Kidney epithelial cell (primary cell): ENCODE results near the gene CFAP100. TPM values are rescaled to one million over a fixed set of nuclear protein-coding genes. Genes with fewer than 3 reads are reported as not detected.

ENCODE experiments used
- DNase-seq: peaks from one replicate; pipeline ENCODE4 v3.0.0-alpha.2; 2010; ENCODE audit warnings: low read depth
- H3K27me3 ChIP-seq: 2 replicates; pipeline ENCODE4 v1.6.0; 2011; ENCODE audit warnings: low read length; ENCODE audit not compliant: control insufficient read depth, insufficient read depth
- H3K36me3 ChIP-seq: 2 replicates; pipeline ENCODE4 v1.5.1; 2011; ENCODE audit warnings: low read length; ENCODE audit not compliant: control insufficient read depth, insufficient read depth
- H3K4me3 ChIP-seq: 2 replicates; pipeline ENCODE4 v1.5.1; 2011; ENCODE audit warnings: low read depth, mild to moderate bottlenecking, control low read depth, low read length
- total RNA-seq: library from RNA; depleted of rRNA; stranded (reverse); fragments of >200 nt; gene quantifications from 2 replicates; pipeline ENCODE4 v1.2.3, GENCODE V29; 2015
- TF ChIP-seq, protein P1 (sequence below): IDR thresholded peaks from 2 replicates; pipeline ENCODE4 v1.5.1; 2011; ENCODE audit warnings: mild to moderate bottlenecking, moderate library complexity, low read length, control low read depth, inconsistent platforms; ENCODE audit not compliant: insufficient read depth, poor library complexity, severe bottlenecking

The CFAP100 gene
- total RNA-seq, 1 donor from 2014 or later = not detected

DNA sequence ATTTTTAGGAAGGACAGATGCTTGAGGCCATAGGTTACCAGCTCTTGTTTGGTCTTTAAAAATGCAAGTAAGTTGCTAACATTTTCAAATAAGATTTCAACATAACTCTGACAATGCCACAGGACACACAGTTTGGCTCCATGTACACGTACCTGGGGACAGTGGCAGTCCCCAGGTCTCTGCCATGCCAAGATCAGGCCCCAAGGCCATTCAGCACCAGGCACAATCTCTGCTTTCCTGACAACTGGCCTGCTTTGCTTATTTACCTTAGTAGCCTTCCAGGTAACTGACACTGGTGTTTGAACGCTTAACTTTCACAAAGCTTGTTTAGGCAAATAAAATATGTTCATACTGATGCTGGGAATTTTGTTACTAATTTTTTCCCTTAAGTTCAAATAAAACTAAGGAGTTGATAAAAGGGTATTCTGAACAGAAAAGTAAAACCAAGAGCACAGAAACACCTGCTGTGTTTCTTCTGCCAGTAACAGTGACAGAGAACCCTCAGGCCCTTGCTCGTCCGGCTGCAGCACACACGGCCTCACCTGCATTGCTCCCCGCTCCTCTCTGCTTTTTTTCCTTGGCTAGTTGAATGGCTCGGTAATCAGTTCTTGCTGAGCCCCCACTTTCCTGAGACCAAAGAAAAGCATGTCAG is 64.5 kb downstream of the CFAP100 start:
- Histone ChIP-seq H3K27me3 (no peaks in the 10 kb centered on the region), H3K4me3 (no peak overlapping the region), H3K36me3 (peaks cover 3% of the 10 kb centered on the region)
- TF ChIP-seq, protein P1, sequence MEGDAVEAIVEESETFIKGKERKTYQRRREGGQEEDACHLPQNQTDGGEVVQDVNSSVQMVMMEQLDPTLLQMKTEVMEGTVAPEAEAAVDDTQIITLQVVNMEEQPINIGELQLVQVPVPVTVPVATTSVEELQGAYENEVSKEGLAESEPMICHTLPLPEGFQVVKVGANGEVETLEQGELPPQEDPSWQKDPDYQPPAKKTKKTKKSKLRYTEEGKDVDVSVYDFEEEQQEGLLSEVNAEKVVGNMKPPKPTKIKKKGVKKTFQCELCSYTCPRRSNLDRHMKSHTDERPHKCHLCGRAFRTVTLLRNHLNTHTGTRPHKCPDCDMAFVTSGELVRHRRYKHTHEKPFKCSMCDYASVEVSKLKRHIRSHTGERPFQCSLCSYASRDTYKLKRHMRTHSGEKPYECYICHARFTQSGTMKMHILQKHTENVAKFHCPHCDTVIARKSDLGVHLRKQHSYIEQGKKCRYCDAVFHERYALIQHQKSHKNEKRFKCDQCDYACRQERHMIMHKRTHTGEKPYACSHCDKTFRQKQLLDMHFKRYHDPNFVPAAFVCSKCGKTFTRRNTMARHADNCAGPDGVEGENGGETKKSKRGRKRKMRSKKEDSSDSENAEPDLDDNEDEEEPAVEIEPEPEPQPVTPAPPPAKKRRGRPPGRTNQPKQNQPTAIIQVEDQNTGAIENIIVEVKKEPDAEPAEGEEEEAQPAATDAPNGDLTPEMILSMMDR = no peak
- DNase-seq = no peak

DNA sequence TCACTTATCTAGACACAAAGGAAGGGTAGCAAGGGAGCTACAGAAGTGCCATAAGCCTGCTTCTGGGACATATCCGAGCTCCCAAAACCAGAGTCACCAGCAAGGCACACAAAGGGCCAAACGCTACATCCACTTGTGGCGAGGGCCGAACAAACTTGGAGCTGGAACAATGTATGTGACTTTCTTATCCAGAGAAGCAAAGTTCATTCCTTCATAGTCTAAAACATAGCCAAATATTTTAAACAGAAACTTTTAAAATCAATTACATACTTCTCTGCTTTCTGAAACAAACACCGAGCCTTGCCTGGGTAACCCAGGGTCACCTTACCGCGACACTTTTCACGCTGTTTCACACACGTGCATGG is 65.0 kb downstream of the CFAP100 start:
- TF ChIP-seq, protein P1 = no peak
- no peaks in the 10 kb centered on the region for H3K27me3 ChIP-seq
- H3K36me3 ChIP-seq = peaks cover 3% of the 10 kb centered on the region
- DNase-seq = no peak
- no peak overlapping the region for H3K4me3 ChIP-seq

DNA sequence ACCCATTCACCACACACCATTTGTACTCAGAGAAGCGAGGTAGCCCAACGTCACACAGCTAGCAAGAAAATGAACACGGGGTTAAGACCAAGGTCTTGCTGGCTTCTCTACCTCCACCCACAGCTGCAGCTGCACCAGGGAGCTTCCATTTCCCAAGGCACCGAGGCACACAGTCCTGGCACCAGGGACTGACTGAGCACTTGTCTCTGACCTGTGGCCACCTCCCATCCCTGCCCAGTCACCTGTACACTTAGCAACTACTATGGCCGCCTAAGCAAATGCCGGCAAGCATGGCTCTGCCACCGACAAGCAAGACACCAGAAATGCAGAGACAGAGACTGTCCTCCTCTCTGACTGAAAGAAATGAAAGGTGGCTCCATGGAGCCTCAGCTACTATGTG is 65.7 kb downstream of the CFAP100 start:
- Histone ChIP-seq H3K4me3 (no peak overlapping the region), H3K36me3 (peaks cover 3% of the 10 kb centered on the region), H3K27me3 (no peaks in the 10 kb centered on the region)
- no peak for DNase-seq
- TF ChIP-seq, protein P1 = no peak

DNA sequence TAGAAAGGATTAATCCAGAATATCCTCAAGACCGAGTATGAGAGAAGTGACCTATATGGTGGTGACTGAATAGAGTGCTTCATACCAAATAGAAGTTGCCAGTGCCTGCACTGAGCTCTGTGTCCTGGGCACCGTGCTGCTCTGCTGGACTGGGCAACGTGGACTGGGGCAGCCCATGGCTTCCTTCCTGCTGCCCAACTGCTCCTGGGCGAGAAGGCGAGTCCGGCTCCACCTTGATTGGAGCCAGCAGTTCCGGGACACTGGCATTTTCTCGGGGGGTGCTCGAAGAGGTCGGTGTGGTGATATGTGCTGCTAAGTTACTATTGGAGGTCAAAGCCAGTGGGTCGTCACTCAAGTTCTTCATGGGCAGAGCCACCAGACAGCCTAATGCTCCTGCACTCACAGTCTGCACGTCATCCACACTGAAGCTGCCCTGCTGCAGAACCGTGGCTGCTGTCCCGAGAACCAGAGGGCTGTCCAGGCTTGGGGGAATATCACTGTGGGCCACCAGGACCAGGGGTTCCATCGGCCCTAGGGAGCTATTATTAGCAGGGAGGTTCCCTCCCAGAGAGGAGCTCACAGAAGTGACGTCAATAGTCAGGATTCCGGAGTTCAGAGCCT is 66.9 kb downstream of the CFAP100 start:
- H3K27me3 ChIP-seq = no peaks in the 10 kb centered on the region
- DNase-seq = no peak
- peaks cover 3% of the 10 kb centered on the region for H3K36me3 ChIP-seq
- H3K4me3 ChIP-seq = no peak overlapping the region
- TF ChIP-seq, protein P1 = no peak

DNA sequence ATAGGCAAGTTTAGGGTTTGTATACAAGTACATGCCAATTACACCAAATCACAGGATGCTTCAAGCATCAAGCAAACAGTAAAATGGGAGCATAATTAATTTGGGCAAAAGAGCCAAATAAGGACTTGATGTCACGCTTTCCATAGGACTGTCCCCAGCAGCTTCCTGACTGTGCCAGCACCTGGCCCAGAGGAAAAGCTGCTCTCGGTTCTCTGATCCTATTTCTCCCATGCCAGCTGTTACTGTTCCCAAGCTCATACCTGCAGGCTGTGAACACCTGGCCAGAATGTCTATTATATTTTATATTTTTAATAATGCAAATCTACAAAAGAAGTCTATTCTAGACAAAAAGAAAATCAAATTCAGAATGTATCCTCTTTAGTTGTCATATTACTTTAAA is 68.8 kb downstream of the CFAP100 start:
- DNase-seq = no peak
- Histone ChIP-seq H3K36me3 (peaks cover 6% of the 10 kb centered on the region), H3K27me3 (no peaks in the 10 kb centered on the region), H3K4me3 (no peak overlapping the region)
- TF ChIP-seq, protein P1 = no peak

DNA sequence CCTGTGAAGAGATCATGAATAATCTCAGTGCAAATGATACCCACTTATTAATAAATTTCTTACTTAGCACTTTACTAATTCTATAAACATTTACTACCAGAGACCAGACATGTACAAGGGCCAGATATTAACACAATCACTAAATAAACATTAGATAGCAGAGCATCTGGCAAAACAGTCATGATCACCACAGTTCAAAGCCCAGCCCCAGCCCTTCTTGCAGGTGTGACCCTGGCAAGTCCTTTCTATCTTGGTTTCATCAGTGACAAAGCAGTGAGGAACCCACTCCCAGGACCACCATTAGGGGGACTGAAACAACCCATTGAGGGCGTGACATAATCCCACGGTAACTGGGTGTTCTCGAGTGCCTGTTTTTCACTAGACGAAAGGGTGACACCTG is 69.4 kb downstream of the CFAP100 start:
- TF ChIP-seq, protein P1 = no peak
- Histone ChIP-seq H3K27me3 (no peaks in the 10 kb centered on the region), H3K36me3 (peaks cover 6% of the 10 kb centered on the region), H3K4me3 (no peak overlapping the region)
- DNase-seq = no peak
